ENCODE results near the gene KDM4B. TPM values are rescaled to one million over a fixed set of nuclear protein-coding genes. Genes with fewer than 3 reads are reported as not detected.
A peak's percentile ranks its signal among the peaks of the same experiment; 100 is the strongest.

Gene KDM4B
- total and polyA plus RNA-seq, 9 of the 15 experiments (the other 6 are each of a cell fraction or from before 2014, with no cell fraction given): 0.21 to 29.9 (median 7.3) TPM

- ChIA-PET CTCF (ENCODE audit: low intra/inter-chr PET ratio) (no interaction called here), POLR2A (interaction anchor here (0.5 to 0.7 kb wide), 2 partner anchors 207 to 675 kb away, joined by 3 read pairs; no protein-coding TSS in a partner anchor)
- Histone ChIP-seq H2AFZ (ENCODE audit: low read depth, low read length) (no peak overlapping the region), H3K27ac (ENCODE audit: extremely low read depth, low read depth, low read length) (no peak overlapping the region), H3K4me3 (no peak overlapping the region), H3K79me2 (ENCODE audit: control insufficient read depth, insufficient read depth, low read length) (no peaks in the 10 kb centered on the region), H4K20me1 (replicated peaks; ENCODE audit: control insufficient read depth, insufficient read depth, low read length) (no peaks in the 10 kb centered on the region), H3K36me3 (ENCODE audit: control insufficient read depth, insufficient read depth, low read length) (peaks cover 11% of the 10 kb centered on the region; the same call in 2 of the 3 replicates), H3K27me3 (ENCODE audit: control insufficient read depth in 2 of 2, insufficient read depth in 2 of 2, low read length in 2 of 2) (no peaks in the 10 kb centered on the region), H3K4me2 (ENCODE audit: insufficient read depth, low read length) (no peak overlapping the region), H3K9me1 (ENCODE audit: control insufficient read depth, insufficient read depth, low read length) (peaks cover 2% of the 10 kb centered on the region), H3K9me3 (replicated peaks; ENCODE audit: control insufficient read depth, insufficient read depth, low read depth, low read length) (no peaks in the 10 kb centered on the region), H3K9ac (ENCODE audit: insufficient read depth in 1 of 2, low read depth in 2 of 2, low read length in 2 of 2) (no peak overlapping the region), H3K4me1 (replicated peaks in 1 of 2; ENCODE audit: control insufficient read depth in 2 of 2, insufficient read depth in 2 of 2, low read length in 2 of 2) (peaks cover 0 to 33% of the 10 kb centered on the region in 2 experiments; a peak in 2 of 5 replicates)
- in situ Hi-C loops (cut with MboI): no loop called here
- no TSS peak for BruUV-seq (replicated peaks)
- DNase-seq (ENCODE audit: extremely low read depth in 1 of 4, low spot score in 3 of 4): no peak
- FAIRE-seq: no peak
- TF ChIP-seq POLR2G (IDR thresholded peaks at IDR 0.05; ENCODE audit: low read depth, low read length) (0 out of 2 replicates have a peak, but pooled peaks have one; percentile 35), ATF7 (IDR thresholded peaks at IDR 0.05) (no peak), ZBTB33 (CRISPR knock-in tag; IDR thresholded peaks at IDR 0.05) (0 out of 2 replicates have a peak, but pooled peaks have one; percentile 15), RBM14 (IDR thresholded peaks at IDR 0.05; ENCODE audit: borderline replicate concordance, insufficient read depth, low read depth, low read length) (no peak)
- ATAC-seq: no peak
- 89% methylated on average over 9 of the region's 15 CpGs for WGBS (ENCODE audit: insufficient coverage, low coverage, missing lambda C conversion rate)
- intact Hi-C loops (cut with micrococcal nuclease): no loop called here
These were observed 179.9 kb downstream of the KDM4B start for GRCh38 chr19:5148794-5149190.
